ENCODE results near the gene SLC5A1. TPM values are rescaled to one million over a fixed set of nuclear protein-coding genes. Genes with fewer than 3 reads are reported as not detected.

The SLC5A1 gene
- total and polyA plus RNA-seq, 9 of the 15 experiments (the other 6 are each of a cell fraction or from before 2014, with no cell fraction given), result not detected

DNA sequence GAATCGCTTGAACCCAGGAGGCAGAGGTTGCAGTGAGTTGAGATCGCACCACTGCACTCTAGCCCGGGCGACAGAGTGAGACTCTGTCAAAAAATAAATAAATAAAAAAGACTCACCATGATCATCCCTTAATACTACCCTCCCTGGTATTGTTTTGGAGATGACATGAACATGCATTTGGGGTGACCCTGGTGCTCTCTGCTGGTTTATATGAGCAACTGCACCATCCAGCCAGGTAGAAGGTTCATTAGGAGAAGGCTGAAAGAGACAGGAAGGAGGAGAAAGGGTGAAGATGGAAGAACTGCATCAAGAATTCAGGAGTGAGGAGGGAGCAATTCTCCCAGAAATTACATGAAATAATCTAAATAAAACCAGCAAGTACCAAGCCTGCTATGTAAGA, 37.8 kb downstream of the SLC5A1 start (continued):
- TF ChIP-seq REST (IDR thresholded peaks at IDR 0.05; ENCODE audit: borderline replicate concordance), result peak; percentile 71; the same call in 1 of the 2 replicates
- no peak for TF ChIP-seq REST (CRISPR knock-in tag; IDR thresholded peaks at IDR 0.05; ENCODE audit: low read depth)
- peak; percentile 50 to 68 (median 56); a peak in 5 of 6 replicates for TF ChIP-seq CTCF (IDR thresholded peaks at IDR 0.05 in 2 of 3, conservative IDR thresholded peaks at IDR 0.05 in 1 of 3; ENCODE audit: insufficient read depth in 2 of 3, low read depth in 1 of 3, low read length in 3 of 3)
- TF ChIP-seq BDP1 (IDR thresholded peaks at IDR 0.05; ENCODE audit: insufficient read depth, insufficient read length), result no peak
- TF ChIP-seq CC2D1A (IDR thresholded peaks at IDR 0.05), result peak; percentile 24; the same call in 1 of the 2 replicates
- TF ChIP-seq RAD21 (CRISPR knock-in tag; conservative IDR thresholded peaks at IDR 0.05 in 1 of 2, IDR thresholded peaks at IDR 0.05 in 1 of 2), result peak; percentile 37 to 82

All from K562 (cell line).